DMS114 treated with DMSO at 0.1 percent for 48 hours (cell line): ENCODE measurements around the gene STAG2.
"Not testable (repeated sequence)": the region's sequence is repeated elsewhere in the genome, so short reads cannot be mapped to it uniquely, and the experiment has no call there.

Experiments
- DNase-seq: peaks from one replicate; lab custom pipeline; 2025; ENCODE audit not compliant: unreplicated experiment; lab: John Stamatoyannopoulos, UW

The STAG2 gene

GRCh38 chrX:123961268-123962005, at the start of gene STAG2:
Gene STAG2, plus strand, starts transcription at chrX:123961706. Its CDS starts 60,922 bp downstream, at chrX:124022628.
- peak; percentile 83 for DNase-seq

- no peak for DNase-seq
These were observed 44.4 kb upstream of the STAG2 start for GRCh38 chrX:123917069-123917468.

- no peak for DNase-seq
These were observed 43.3 kb upstream of the STAG2 start for GRCh38 chrX:123918106-123918721.

GRCh38 chrX:123920105-123920785, 41.3 kb upstream of the STAG2 start:
- DNase-seq: no peak

- DNase-seq: no peak
These were observed 38.3 kb upstream of the STAG2 start for GRCh38 chrX:123923211-123923610.

GRCh38 chrX:123924186-123924585, 37.3 kb upstream of the STAG2 start:
- no peak for DNase-seq

- DNase-seq: no peak
These were observed 33.7 kb upstream of the STAG2 start for GRCh38 chrX:123927845-123928244.

- not testable (repeated sequence) for DNase-seq
These were observed 29.5 kb upstream of the STAG2 start for GRCh38 chrX:123932055-123932454.

GRCh38 chrX:123943074-123943473, 18.4 kb upstream of the STAG2 start:
- no peak for DNase-seq

GRCh38 chrX:123943488-123943887, 18.0 kb upstream of the STAG2 start:
- no peak for DNase-seq

GRCh38 chrX:123949846-123950245, 11.7 kb upstream of the STAG2 start:
- DNase-seq: no peak

GRCh38 chrX:123959281-123960063, 2.0 kb upstream of the STAG2 start:
- DNase-seq: no peak

GRCh38 chrX:123960956-123961267, 594 bp upstream of the STAG2 start:
- DNase-seq: no peak

- no peak for DNase-seq
These were observed 531 bp downstream of the STAG2 start for GRCh38 chrX:123962006-123962467.

- DNase-seq: peak; percentile 76
These were observed 1.4 kb downstream of the STAG2 start for GRCh38 chrX:123962794-123963373.

- DNase-seq: no peak
These were observed 2.8 kb downstream of the STAG2 start for GRCh38 chrX:123964156-123964834.

- DNase-seq: no peak
These were observed 4.2 kb downstream of the STAG2 start for GRCh38 chrX:123965712-123966111.

- no peak for DNase-seq
These were observed 6.0 kb downstream of the STAG2 start for GRCh38 chrX:123967497-123967896.

GRCh38 chrX:123968383-123969050, 7.0 kb downstream of the STAG2 start:
- no peak for DNase-seq

- DNase-seq: no peak
These were observed 10.5 kb downstream of the STAG2 start for GRCh38 chrX:123971982-123972381.
